ENCODE measurements around the gene MTMR3. TPM values are rescaled to one million over a fixed set of nuclear protein-coding genes. Genes with fewer than 3 reads are reported as not detected.
"Not testable (repeated sequence)": the region's sequence is repeated elsewhere in the genome, so short reads cannot be mapped to it uniquely, and the experiment has no call there.

Gene MTMR3
- total RNA-seq, 1 donor from 2014 or later, result 25.5 TPM

DNA sequence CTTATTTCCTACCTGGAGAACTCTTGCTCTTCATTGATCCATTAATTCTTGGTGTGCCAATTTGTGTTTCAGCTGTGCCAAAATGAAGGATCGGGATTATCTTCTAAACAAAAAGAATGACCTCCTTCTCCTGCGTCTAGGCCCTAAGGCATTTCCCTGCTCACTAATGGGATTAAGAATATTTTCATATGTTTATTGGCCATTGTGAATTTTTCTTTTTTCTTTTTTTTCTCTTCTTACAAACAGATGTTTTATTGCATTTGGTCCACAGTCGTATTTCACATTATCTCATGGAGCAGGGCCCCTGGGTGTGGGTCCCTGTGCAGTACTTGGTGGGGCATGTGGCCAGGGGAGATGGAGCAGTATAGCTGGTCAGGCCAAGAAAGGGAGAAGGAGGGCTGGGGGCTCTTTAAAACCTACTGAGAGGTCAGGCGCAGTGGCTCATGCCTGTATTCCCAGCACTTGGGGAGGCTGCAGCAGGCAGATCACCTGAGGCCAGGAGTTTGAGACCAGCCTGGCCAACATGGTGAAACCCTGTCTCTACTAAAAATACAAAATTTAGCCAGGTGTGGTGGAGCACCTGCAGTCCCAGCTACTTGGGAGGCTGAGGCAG lies 162.0 kb downstream of the MTMR3 start:
- no peak for DNase-seq (ENCODE audit: extremely low read depth, low read depth, low spot score)

DNA sequence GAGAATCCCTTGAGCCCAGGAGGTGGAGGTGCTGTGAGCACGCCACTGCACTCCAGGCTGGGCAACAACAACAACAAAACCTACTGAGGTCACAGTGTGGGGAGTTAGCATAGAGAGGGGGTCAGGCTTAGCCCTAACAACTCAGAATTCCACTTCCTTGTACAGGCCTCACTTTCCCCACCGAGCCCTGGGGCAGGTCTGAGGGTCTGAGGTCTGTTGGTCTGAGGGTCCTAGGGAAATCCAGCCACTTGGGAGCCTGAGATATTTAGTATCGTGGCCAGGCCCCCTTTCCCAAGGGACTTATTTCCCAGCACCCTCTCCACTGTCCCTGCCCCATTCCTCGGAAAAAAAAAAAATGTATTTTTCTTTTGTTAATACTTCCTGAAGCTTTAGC lies 162.5 kb downstream of the MTMR3 start:
- no peak for DNase-seq (ENCODE audit: extremely low read depth, low read depth, low spot score)

DNA sequence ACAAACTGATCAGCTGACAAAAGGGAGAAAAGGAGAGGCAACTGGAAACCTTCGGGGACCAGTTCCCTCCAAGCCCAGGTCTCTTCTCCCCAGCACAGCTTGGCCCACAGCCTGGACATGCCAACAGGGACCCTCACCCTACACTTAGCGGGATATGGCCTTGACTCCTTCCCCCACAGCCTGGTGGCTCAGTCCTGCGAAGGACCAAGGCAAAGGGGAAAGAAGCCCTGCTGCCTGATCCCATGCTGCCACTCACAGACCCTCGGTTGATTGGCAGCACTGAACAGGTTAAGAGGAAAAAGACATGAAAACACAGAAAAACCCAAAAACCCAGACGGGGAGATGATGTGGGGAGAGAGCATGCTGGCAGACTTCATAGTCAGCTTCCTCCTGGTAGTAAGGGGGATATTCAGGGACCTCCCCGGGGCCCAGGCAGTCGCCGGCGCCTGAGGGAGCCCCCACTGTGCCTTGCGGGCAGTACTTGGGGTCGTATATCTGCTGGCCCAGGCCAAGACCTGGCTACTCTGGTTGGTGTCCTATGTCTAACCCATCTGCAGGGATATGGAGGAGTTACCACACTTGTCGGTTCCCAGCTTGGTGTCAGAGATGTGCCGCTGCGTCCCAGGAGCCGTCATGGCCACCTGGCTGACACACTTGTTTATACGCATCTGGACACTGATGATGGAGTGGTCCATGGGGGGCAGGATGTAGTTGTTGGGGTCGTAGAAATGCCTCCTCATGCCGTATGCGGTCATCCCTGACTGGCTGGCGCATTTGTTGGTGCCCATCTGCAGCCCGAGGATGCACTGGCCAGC lies 163.1 kb downstream of the MTMR3 start:
- DNase-seq (ENCODE audit: extremely low read depth, low read depth, low spot score), result no peak

DNA sequence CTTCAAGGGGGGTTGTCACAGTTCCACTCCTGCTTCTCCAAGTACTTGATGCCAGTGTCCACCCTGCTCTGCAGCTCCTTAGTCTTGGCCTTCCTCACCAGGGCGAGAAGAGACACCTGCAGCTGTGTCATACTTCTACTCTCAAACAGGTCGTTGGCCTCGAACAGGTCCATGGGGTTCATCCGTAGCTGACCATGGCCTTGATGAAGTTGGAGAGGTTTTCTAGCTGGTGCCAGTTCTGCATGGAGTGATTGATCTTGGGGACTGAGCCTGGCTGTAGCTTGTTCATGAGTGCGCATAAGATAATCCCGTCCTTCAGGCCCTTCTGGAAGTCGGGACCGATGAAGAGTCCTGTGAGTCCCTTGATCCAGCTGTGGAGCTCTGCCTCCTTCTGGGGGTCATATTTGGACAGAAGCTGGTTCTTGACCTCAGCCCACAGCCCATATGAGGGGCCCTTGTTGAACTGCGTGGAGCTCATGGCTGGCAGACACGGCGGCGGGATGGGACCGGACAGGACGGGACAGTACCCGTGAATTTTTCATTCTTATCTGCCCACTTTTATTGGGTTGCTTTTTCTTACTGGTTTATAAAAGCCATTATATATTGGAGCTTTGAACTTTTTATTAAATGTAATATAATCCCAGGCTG lies 163.9 kb downstream of the MTMR3 start:
- DNase-seq (ENCODE audit: extremely low read depth, low read depth, low spot score), result no peak

DNA sequence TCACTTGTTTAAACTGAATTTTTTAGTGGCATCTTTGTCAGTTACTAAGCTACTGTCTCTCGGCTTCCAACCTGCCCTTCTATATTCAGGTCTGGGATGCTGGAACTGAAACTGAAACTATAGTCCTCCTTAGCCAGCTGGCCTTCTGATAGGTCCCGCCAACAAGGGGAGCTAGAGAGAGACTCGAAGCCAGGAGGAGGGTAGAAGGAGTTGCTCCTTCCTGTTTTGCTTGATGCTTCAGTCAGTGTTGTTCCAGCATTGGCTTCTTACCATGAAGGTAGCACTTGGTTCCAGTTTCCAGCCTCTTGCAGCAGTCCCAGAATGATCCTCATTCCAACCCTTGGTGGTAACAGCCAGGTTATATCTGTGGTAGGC lies 164.4 kb downstream of the MTMR3 start:
- DNase-seq (ENCODE audit: extremely low read depth, low read depth, low spot score), result no peak

DNA sequence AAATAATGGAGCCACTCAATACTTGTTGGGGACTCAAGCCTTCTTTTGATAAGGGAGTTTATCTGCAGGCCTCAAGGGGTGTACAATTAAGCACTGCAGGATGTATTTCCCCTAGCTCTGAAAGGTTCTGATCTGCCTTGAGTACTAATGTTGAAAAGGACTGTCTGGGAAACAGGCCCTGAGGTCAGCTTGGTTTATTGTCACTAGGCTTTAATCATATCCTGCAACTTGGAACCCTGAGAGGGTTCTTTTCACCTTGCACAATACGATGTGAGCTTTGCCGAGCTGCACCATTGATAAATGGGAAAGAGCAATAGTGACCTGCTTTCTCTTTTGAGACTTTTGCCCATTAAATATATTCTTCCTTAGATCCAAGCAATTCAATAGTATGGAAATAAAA lies 165.7 kb downstream of the MTMR3 start:
- DNase-seq (ENCODE audit: extremely low read depth, low read depth, low spot score), result no peak

DNA sequence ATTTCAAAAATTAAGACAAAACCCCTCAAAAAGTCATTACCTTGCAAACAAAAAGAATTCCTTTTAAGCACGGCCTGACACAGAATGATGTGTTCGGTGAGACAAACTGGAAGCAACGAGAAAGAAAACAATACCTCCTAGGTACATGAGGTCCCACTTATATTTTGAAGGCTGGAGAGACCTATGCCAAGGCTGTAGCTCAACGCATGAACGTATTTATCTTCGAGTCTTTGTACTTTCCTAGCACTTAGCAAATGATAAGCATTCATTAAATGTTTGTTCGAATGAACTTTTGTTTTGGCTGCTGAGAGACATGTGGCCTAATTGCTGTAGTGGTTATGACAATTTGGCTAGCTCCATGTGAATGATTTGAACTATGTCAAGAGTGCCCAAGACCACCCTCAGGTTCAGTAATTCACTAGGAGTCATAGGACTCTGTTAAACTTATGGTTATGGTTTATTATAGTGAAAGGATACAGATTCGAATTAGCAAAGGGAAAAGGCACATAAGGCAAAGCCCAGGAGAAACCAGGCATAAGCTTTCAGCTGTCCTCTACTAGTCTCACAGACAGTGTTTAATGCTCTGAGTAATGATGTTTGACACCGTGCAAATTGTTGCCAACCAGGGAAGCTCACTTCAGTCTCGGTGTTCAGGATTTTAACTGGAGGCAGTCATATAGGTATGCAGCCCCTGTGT lies 171.2 kb downstream of the MTMR3 start:
- no peak for DNase-seq (ENCODE audit: extremely low read depth, low read depth, low spot score)

DNA sequence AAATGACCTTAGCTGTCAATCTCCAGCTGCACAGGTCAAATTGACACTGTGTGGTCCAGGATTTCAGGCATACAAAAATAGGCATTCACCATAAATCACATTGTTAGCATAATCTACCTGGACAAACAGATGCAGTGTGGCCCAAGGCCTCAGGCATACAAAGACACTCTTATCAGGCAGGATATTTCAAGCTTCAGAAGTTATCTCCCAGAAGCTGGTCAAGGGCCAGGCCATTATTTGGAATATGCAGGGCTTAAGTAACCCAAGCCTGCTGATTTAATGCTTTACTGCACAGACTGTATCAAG lies 171.7 kb downstream of the MTMR3 start:
- no peak for DNase-seq (ENCODE audit: extremely low read depth, low read depth, low spot score)

DNA sequence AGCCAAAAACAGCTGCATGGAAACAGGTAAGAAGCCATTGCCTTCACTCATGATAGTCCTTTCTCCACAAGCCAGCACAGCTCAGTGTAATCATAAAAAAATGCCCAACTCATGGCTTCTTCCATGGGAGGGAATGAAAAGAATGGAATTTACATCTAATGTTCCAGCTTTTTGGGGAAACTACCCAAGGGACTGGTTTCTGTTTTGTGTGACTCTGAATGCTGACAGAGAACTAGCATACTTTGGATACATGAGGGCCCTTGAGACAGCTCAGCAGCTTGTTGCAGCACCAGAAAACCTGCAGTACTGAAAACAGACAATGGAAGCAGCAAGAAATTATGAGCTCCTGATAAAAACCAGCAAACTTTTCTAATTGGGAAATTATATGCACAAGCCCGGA lies 173.0 kb downstream of the MTMR3 start:
- DNase-seq (ENCODE audit: extremely low read depth, low read depth, low spot score), result no peak

DNA sequence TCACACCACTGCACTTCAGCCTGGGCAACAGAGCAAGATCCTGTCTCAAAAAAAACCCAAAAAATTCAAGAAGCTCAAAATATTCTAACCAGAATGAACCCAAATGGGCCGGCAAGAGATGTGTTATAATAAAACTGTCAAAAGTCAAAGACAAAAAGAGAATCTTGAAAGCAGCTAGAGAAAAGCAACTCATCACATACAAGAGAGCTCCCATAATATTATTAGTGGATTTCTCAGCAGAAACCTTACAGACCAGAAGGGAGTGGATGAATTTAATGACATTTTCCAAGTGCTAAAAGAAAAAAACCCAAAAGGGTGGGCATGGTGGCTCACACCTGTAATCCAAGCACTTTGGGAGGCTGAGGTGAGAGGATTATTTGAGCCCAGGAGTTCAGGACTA lies 174.4 kb downstream of the MTMR3 start:
- no peak for DNase-seq (ENCODE audit: extremely low read depth, low read depth, low spot score)

DNA sequence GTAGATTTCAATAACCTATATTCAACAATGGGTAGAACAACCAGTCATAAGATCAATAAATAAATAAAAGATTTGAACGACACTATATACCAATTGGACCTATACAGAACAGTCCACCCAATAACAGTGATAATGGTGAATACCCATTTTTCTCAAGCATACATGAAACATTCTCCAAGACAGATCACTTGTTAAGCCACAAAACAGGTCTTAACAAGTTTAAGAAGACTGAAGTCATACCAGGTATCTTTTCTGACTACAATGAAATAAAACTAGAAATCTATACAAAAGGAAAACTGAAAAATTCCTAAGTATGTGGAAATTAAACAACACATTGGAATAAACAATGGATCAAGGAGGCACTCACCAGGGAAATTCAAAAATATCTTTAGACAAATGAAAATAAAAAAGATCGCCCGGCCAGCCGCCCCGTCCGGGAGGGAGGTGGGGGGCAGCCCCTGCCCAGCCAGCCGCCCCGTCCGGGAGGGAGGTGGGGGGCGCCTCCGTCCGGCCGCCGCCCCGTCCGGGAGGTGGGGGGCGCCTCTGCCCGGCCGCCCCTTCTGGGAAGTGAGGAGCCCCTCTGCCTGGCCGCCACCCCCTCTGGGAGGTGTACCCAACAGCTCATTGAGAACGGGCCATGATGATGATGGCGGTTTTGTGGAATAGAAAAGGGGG lies 176.5 kb downstream of the MTMR3 start:
- not testable (repeated sequence) for DNase-seq (ENCODE audit: extremely low read depth, low read depth, low spot score)

DNA sequence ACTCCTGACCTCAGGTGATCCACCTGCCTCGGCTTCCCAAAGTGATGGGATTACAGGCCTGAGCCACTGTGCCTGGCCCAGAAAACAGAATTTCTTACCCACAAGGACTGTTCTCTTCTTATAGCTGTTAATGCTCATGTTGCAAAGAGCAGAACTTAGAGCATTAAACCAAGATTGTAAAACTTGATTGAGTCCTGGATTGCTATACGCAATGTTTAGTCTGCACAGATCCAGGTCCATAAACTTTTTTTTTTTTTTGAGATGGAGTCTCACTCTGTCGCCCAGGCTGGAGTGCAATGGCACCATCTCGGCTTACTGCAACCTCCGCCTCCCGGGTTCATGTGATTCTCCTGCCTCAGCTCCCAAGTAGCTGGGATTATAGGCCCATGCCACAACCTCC lies 178.1 kb downstream of the MTMR3 start:
- not testable (repeated sequence) for DNase-seq (ENCODE audit: extremely low read depth, low read depth, low spot score)

DNA sequence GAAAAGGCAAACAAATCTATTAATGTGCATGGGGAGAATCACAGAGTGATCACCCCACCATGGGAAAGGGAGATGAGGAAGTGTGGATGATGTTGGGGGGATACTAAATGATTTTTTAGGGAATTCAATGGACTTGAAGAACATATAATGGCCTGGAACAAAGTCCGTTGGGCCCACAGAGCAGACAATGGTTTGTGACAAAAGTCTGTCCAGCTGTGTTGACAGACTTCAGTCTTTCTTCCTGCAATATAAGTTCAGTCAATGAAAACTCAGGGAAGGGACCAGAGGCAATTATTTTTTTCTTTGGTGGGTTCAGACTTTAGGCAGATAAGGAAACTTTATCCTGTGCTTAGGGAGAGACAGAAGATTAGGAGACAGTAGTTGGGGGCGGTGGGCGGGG lies 179.3 kb downstream of the MTMR3 start:
- DNase-seq (ENCODE audit: extremely low read depth, low read depth, low spot score), result no peak

DNA sequence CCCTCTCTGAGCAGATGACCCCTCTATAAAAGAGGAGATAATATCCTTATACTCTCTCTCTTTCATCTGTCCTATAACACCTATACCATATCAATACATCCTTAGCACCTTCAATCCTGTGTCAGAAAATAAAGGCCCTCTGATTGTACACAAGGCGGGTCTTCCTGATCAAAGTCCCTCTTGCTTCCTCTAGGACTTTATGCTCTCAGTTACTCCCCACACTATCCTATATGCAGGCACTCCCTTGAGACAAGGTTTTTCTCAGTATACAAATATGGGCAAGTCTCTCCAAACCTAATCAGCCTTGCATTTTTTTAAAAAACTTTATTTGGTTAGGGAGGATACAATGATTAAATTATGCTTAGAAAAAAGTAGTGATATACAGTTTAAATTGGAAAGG lies 180.0 kb downstream of the MTMR3 start:
- DNase-seq (ENCODE audit: extremely low read depth, low read depth, low spot score), result no peak

DNA sequence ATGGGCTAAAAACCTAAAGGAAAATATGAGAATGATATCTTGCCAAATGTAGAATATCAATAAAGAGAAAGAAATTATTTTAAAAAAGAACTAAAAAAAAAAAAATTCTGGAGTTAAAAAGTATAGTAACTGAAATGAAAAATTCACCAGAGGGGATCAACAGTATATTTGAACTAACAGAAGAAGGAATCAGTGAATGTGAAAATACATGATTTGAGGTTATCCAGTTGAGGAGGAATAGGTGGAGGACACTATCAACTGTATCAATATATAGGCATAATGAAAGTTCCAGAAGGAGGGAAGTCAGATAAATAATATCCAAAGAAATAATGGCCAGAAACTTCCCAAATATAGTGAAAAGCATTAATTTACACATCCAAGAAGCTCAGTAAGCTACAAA lies 181.2 kb downstream of the MTMR3 start:
- DNase-seq (ENCODE audit: extremely low read depth, low read depth, low spot score), result no peak

DNA sequence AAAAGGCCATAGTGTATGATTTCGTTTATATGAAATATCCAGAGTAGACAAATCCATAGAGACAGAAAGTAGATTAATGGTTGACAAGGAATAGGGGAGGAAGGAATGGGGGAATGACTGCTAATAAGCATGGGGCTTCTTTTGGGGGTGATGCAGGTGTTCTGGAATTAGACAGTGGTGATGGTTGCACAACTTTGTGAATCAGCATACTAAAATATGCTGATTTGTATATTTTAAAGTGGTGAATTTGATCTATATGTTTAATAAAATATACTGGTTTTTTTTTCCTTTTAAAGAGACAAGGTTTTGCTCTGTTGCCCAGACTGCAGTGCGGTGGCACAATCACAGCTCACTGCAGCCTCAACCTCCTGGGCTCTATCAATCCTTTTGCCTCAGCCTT lies 190.8 kb downstream of the MTMR3 start:
- no peak for DNase-seq (ENCODE audit: extremely low read depth, low read depth, low spot score)

DNA sequence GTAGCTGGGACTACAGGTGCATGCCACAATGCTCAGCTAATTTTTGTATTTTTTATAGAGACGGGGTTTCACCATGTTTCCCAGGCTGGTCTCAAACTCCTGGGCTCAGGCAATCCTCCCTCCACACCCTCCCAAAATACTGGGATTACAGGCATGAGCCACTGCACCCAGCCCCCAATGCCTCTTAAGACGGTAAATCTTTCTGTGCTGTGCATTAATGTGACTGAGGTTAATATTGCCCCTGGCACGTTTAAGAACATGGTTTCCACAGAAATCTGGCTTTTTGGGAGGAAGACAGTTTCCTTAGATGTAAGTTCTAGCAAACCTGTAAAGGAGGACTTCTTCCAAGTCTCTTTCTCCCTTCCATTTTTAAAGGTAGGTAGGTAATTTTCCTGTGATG lies 191.2 kb downstream of the MTMR3 start:
- DNase-seq (ENCODE audit: extremely low read depth, low read depth, low spot score), result no peak

DNA sequence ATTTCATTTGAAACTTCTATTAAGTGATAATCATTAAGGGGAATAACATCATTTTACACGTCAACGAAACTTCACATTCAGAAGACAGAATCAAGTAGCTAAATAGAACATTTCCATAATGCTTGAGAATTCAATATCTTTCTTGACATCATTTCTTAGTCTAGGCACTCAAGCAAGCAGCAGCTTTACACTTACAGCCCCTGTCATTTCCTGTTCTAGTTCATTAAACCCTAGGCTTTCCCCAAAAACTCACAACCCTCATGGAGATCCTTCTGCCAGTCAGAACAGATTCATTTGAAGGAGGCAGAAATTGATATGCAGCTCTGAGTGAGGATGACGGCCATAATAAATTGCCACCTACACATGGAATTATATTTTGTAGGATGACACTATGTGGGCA lies 192.0 kb downstream of the MTMR3 start:
- no peak for DNase-seq (ENCODE audit: extremely low read depth, low read depth, low spot score)

DNA sequence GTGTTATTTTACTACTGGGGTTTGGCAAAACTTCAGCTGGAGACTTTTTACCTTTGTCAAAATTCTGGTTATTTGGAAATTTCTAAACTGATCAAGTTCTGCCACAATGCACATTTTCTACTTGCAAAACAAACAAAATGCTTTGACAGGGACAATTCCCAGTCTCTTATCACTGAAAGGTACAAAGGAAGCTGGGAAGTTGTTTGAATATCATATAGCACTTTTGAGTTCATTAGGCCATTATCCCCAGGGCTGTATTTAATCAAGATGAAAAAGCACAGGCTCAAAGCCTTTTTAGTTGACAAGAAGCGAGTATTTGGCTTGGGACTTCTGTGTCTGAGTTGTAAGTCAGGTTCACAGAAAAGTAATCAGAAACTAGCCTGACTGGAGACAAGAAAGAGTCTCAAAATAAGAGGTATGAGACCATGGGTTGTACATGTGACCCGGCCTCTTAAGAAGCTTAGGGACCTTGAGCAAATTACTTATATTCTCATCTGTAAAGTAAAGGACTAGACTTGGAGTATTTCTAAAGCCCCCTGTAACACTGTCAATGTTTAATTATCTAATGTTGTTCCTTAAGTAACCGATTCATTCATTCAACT lies 194.4 kb downstream of the MTMR3 start:
- no peak for DNase-seq (ENCODE audit: extremely low read depth, low read depth, low spot score)

DNA sequence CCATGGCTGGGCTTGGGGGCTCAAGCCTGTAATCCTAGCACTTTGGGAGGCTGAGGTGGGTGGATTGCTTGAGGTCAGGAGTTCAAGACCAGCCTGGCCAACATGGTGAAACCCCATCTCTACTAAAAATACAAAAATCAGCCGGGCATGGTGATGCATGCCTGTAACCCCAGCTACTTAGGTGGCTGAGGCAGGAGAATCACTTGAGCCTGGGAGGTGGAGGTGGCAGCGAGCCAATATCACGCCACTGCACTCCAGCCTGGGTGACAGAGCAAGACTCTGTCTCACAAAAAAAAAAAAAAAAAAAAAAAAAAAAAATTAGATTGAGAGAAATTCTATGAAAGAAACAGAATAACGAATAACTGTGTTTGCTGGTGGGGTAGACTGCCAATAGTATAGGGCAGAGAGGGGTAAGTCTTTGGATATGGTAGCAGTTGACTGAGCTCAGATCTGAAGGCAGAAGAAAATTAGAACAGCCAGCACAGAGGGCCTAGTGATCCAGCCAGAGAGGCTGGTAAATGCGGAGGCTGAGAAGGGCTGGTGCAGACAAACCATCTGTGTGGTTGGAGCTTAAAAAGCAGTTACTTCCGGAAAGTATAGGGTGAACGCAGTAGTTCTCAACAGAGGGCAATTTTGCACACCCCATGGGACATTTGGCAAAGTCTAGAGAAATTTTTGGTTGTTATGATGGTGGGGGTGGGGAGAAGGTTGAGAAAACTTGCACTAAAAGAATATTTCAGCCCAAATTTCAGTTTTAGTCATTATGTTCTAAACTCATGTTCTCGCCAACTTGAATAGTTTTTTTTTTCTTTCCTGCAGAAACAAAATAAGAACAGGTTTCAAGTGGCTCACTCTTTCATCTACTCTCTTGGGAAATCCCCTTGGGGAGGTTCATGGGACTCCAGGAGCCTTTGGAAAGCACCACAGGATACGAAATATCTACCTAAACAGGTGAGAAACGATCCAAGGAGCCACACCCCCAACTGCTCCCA lies 195.6 kb downstream of the MTMR3 start:
- no peak for DNase-seq (ENCODE audit: extremely low read depth, low read depth, low spot score)
